SK-N-SH treated with all-trans-retinoic acid at 6 μM for 48 hours (cell line): ENCODE data around the gene ARAP1.

Source experiments
- CSDC2 ChIP-seq: fragments of 250-450 bp; sonication (Bioruptor Pico); IDR thresholded peaks from 2 replicates; pipeline ENCODE4 v1.5.0; 2020; ENCODE audit warnings: mild to moderate bottlenecking, moderate library complexity
- TOX ChIP-seq: fragments of 250-450 bp; sonication (Bioruptor Pico); IDR thresholded peaks from 2 replicates; pipeline ENCODE4 v1.8.0; 2021; ENCODE audit warnings: mild to moderate bottlenecking, moderate library complexity, borderline replicate concordance
- ZNF8 ChIP-seq: fragments of 450-650 bp; formaldehyde crosslinking; IDR thresholded peaks from 2 replicates; pipeline ENCODE4 v1.5.0; 2020; ENCODE audit warnings: mild to moderate bottlenecking, moderate library complexity

DNA sequence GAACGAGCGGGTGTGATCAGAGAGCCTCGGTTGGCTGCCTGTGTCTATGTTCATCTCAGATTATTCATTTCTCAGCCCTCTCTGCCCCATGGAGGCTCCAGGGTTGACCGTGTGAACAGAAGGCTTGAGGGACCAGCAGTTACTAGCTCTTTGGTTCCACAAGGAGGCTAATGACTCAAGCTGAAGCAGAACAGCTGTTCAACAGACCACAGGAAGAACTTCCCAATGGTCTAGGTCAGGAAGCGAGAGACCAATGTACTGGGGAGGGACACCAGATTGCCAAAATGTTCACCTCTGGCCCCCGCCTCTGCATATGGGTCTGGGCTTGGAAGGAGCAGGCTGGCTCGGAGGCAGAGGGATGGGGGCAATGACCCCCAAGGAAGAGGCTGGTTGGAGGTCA lies 63.3 kb downstream of the ARAP1 start:
- TF ChIP-seq TOX (CRISPR knock-in tag) (no peak), CSDC2 (no peak), ZNF8 (no peak)
